Breast epithelium (tissue), 4 donors: ENCODE results near the gene NOTUM. TPM values are rescaled to one million over a fixed set of nuclear protein-coding genes. Genes with fewer than 3 reads are reported as not detected.

Source experiments
- DNase-seq, 2 donors: peaks; one replicate each; pipeline ENCODE4 v3.0.0-alpha.2; 2019; ENCODE audit warnings: low spot score in 2 of 2
- H3K27ac ChIP-seq, 2 donors: fragments of 200-600 bp; sonication (generic) in 1 of 2; one replicate each; pipeline ENCODE4 v1.5.1; 2016 to 2019; ENCODE audit warnings: mild to moderate bottlenecking in 1 of 2
- H3K27me3 ChIP-seq, 2 donors: fragments of 200-600 bp; sonication (generic) in 1 of 2; one replicate each; pipeline versions ENCODE4 v1.5.1 to v1.6.0; 2017 to 2019; ENCODE audit warnings: control low read depth in 1 of 2, mild to moderate bottlenecking in 1 of 2
- H3K36me3 ChIP-seq: fragments of 200-600 bp; one replicate; pipeline ENCODE4 v1.5.1; 2019
- H3K4me1 ChIP-seq, 2 donors: fragments of 200-600 bp; sonication (generic); one replicate each; pipeline ENCODE4 v1.5.1; 2016 to 2019; ENCODE audit warnings: control low read depth in 1 of 2
- H3K4me3 ChIP-seq, 3 donors: fragments of 200-600 bp; sonication (generic); 1 replicate in 2 of 3; 2 replicates in 1 of 3; pipeline ENCODE4 v1.5.1; 2016 to 2019; ENCODE audit warnings: mild to moderate bottlenecking in 3 of 3, moderate library complexity in 2 of 3
- H3K9me3 ChIP-seq, 2 donors: fragments of 200-600 bp; sonication (generic) in 1 of 2; one replicate each; pipeline ENCODE4 v1.5.1; 2016 to 2019; ENCODE audit warnings: control low read depth in 1 of 2
- POLR2A ChIP-seq: fragments of 450-650 bp; IDR thresholded peaks from one replicate; pipeline ENCODE4 v1.6.1; 2016; ENCODE audit warnings: antibody characterized with exemption, mild to moderate bottlenecking, moderate library complexity
- POLR2AphosphoS5 ChIP-seq, 3 donors: sonication (generic); formaldehyde crosslinking; IDR thresholded peaks; one replicate each; pipeline ENCODE4 v1.6.1; 2017; ENCODE audit warnings: antibody characterized with exemption in 3 of 3
- intact Hi-C: fragments of 100-400 bp; cut with DNase I; formaldehyde crosslinking; loops from one replicate; pipeline ENCODE4 v1.15.1; 2023; ENCODE audit warnings: low total_unique reads
- total RNA-seq, 3 donors: library from RNA; depleted of rRNA; stranded (reverse); fragments of >200 nt; gene quantifications; one replicate each; pipeline ENCODE4 v1.1.0, GENCODE V29; 2016
- TF ChIP-seq, protein P1 (sequence below), 3 donors: fragments of 450-650 bp; IDR thresholded peaks; one replicate each; pipeline ENCODE4 v1.5.1; 2016 to 2017; ENCODE audit warnings: antibody characterized with exemption in 3 of 3, mild to moderate bottlenecking in 3 of 3, moderate library complexity in 3 of 3

NOTUM gene
- total RNA-seq, 3 donors from 2014 or later, result 0.29 TPM; not detected in 2

GRCh38 chr17:81932333-81932983 is 28.5 kb downstream of the NOTUM start:
- no peak for DNase-seq
- no peak overlapping the region for H3K4me3 ChIP-seq
- H3K4me1 ChIP-seq, result peaks cover 0 to 6% of the 10 kb centered on the region in 2 donors
- no peaks in the 10 kb centered on the region for H3K9me3 ChIP-seq
- H3K36me3 ChIP-seq, result no peaks in the 10 kb centered on the region
- no peaks in the 10 kb centered on the region for H3K27me3 ChIP-seq
- TF ChIP-seq POLR2AphosphoS5 (IDR thresholded peaks at IDR 0.05) (no peak), POLR2A (no peak)
- TF ChIP-seq, protein P1, sequence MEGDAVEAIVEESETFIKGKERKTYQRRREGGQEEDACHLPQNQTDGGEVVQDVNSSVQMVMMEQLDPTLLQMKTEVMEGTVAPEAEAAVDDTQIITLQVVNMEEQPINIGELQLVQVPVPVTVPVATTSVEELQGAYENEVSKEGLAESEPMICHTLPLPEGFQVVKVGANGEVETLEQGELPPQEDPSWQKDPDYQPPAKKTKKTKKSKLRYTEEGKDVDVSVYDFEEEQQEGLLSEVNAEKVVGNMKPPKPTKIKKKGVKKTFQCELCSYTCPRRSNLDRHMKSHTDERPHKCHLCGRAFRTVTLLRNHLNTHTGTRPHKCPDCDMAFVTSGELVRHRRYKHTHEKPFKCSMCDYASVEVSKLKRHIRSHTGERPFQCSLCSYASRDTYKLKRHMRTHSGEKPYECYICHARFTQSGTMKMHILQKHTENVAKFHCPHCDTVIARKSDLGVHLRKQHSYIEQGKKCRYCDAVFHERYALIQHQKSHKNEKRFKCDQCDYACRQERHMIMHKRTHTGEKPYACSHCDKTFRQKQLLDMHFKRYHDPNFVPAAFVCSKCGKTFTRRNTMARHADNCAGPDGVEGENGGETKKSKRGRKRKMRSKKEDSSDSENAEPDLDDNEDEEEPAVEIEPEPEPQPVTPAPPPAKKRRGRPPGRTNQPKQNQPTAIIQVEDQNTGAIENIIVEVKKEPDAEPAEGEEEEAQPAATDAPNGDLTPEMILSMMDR (IDR thresholded peaks at IDR 0.05), result no peak
- no peak overlapping the region for H3K27ac ChIP-seq
- intact Hi-C loops, result no loop called here

DNA sequence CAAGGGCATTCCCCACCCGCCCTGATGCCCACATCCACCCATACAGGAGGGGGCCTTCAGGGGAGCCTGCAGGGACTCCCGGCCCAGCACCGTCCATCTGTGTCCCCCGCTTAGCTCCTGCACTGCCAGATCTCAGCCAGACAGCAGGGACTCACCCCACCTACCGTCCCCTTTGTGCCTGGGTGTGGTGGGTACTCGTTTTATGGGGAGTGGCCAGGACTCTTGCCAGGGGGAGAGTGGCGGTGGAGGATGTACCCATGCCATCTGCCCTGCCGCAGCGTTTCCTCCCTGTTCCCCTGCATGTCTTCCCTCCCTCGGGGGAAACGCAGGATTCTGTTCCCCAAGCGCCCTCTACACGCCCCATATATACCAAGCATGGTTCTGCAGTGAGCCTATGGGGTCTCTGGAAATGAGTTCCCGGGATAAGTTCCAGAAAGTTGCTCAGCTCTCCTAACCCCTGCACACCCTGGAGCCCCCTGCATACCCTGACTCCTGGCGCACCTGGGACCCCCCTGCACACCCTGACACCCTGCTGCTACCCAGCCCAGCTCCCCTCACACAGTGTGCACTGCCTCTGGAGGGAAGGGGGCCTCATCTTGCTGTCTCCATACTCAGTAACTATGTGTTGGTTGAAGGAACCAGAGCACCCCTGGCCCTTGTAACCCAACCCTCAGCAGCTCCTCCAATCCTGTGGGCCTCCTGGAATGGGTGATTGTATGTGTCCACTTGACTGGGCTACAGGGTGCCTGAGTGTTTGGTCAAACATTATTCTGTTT is 29.2 kb downstream of the NOTUM start:
- intact Hi-C loops, result no loop called here
- no peak for DNase-seq
- TF ChIP-seq POLR2A, result no peak
- TF ChIP-seq, protein P1 (IDR thresholded peaks at IDR 0.05), result no peak
- Histone ChIP-seq H3K36me3 (no peaks in the 10 kb centered on the region), H3K27me3 (no peaks in the 10 kb centered on the region), H3K4me1 (peaks cover 0 to 6% of the 10 kb centered on the region in 2 donors), H3K27ac (no peak overlapping the region), H3K9me3 (no peaks in the 10 kb centered on the region), H3K4me3 (no peak overlapping the region)

- Histone ChIP-seq H3K4me3 (no peak overlapping the region), H3K36me3 (no peaks in the 10 kb centered on the region), H3K4me1 (peaks cover 1 to 6% of the 10 kb centered on the region in 2 donors), H3K27me3 (no peaks in the 10 kb centered on the region), H3K9me3 (no peaks in the 10 kb centered on the region), H3K27ac (no peak overlapping the region)
- no peak for TF ChIP-seq POLR2AphosphoS5 (IDR thresholded peaks at IDR 0.05)
- TF ChIP-seq, protein P1 (IDR thresholded peaks at IDR 0.05), result no peak
- no peak for TF ChIP-seq POLR2A
- intact Hi-C loops, result no loop called here
- DNase-seq, result no peak
Observed at GRCh38 chr17:81931189-81931556, 29.8 kb downstream of the NOTUM start.

- no peak for DNase-seq
- no peaks in the 10 kb centered on the region for H3K36me3 ChIP-seq
- H3K27ac ChIP-seq, result no peak overlapping the region
- no peak for TF ChIP-seq POLR2A
- TF ChIP-seq, protein P1 (IDR thresholded peaks at IDR 0.05), result no peak
- TF ChIP-seq POLR2AphosphoS5 (IDR thresholded peaks at IDR 0.05), result no peak
- no peak overlapping the region for H3K4me3 ChIP-seq
- no peaks in the 10 kb centered on the region for H3K27me3 ChIP-seq
- no peaks in the 10 kb centered on the region for H3K9me3 ChIP-seq
- intact Hi-C loops, result no loop called here
- peaks cover 6% of the 10 kb centered on the region in 2 donors for H3K4me1 ChIP-seq
Observed at GRCh38 chr17:81930142-81931125, 30.6 kb downstream of the NOTUM start.
